ENCODE results near the gene CRYBB1.

The CRYBB1 gene

DNA sequence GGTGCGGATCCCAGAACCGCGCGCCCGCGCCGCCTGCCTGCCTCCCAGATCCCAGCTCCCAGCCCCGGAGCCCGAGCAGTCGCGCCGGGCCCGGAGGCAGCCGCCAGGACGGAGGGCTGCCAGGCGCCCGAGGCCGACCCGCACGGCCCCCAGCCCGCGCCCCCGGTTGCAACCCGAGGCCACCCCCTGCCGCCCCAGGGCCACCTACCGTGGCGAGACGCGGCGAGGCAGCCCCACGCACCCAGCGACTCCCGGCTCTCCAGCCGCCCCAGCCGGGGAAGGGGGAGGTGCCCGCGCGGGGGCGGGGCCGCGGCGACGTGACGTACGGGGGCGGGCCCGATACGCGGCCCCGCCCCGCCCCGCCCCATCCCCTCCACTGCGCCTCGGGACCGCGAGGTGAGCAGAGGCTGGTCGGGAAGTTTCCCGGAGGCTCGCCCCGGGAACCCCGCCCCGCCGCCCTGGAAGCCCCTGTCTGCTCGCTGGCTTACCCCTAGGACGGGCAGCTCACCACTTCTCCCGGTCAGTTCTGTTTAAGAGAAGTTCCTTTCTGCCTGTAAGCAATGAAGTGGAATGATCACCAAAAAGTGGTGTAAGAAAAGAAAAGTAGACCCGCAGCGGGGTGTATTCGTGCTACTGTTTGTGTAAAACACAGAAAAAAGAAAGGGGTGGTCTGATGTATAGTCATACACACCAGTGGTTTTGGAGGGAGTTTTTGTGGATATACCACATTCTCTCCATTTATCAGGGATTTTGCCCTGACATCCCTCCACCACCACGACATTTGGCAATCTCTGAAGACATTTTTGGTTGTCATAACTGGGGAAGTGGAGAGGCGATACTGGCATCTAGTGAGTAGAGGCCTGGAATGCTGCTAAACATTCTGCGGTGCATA, 27.7 kb downstream of the CRYBB1 start, which contains the start of gene TPST2:
Gene TPST2, minus strand, starts transcription at position 288 of the 892 bp plus-strand sequence. CDS start 48,502 bp downstream, outside the sequence.
- peak; percentile 62 for TF ChIP-seq POLR2AphosphoS5 (IDR thresholded peaks at IDR 0.05; ENCODE audit: low read depth, low read length)
- peak; percentile 69; the same call in 1 of the 2 replicates for TF ChIP-seq SIN3A (IDR thresholded peaks at IDR 0.05; ENCODE audit: borderline replicate concordance, insufficient read depth, low read length)
- TF ChIP-seq, protein P1, sequence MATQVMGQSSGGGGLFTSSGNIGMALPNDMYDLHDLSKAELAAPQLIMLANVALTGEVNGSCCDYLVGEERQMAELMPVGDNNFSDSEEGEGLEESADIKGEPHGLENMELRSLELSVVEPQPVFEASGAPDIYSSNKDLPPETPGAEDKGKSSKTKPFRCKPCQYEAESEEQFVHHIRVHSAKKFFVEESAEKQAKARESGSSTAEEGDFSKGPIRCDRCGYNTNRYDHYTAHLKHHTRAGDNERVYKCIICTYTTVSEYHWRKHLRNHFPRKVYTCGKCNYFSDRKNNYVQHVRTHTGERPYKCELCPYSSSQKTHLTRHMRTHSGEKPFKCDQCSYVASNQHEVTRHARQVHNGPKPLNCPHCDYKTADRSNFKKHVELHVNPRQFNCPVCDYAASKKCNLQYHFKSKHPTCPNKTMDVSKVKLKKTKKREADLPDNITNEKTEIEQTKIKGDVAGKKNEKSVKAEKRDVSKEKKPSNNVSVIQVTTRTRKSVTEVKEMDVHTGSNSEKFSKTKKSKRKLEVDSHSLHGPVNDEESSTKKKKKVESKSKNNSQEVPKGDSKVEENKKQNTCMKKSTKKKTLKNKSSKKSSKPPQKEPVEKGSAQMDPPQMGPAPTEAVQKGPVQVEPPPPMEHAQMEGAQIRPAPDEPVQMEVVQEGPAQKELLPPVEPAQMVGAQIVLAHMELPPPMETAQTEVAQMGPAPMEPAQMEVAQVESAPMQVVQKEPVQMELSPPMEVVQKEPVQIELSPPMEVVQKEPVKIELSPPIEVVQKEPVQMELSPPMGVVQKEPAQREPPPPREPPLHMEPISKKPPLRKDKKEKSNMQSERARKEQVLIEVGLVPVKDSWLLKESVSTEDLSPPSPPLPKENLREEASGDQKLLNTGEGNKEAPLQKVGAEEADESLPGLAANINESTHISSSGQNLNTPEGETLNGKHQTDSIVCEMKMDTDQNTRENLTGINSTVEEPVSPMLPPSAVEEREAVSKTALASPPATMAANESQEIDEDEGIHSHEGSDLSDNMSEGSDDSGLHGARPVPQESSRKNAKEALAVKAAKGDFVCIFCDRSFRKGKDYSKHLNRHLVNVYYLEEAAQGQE (IDR thresholded peaks at IDR 0.05; ENCODE audit: insufficient read depth in 1 of 2, low read depth in 2 of 2, low read length in 2 of 2) = no peak
- TF ChIP-seq TAF1 (IDR thresholded peaks at IDR 0.05; ENCODE audit: borderline replicate concordance, insufficient read depth, low read length) = no peak
- peak; percentile 47 for TF ChIP-seq FOXP2 (optimal IDR thresholded peaks at IDR 0.05; ENCODE audit: borderline replicate concordance, extremely low read depth, extremely low read length, insufficient read depth)

DNA sequence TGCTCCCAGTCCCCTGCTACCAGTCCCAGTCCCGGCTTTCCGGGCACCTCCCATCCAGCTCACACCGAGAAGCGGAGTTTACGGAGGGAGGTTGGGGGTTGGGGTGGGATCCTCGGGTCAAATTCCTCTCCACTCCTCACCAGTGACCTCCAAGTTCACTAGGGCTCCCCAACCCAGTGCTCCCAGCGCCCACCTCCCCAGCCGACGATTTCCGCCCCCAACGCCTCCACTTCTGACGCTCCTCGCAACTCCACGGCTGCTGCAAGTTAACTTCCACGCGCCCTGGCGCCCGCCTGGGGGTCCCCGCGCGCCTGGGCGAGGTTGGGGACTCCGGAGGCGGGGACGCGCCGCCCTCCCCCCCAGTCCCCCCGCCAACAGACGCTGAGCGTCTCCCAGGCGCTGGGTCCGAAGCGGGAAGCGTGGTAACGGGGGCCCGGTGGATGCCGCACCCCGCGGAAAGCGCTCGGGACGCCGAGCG, 28.4 kb downstream of the CRYBB1 start:
- TF ChIP-seq, protein P1 (IDR thresholded peaks at IDR 0.05; ENCODE audit: insufficient read depth in 1 of 2, low read depth in 2 of 2, low read length in 2 of 2) = no peak
- TF ChIP-seq SIN3A (IDR thresholded peaks at IDR 0.05; ENCODE audit: borderline replicate concordance, insufficient read depth, low read length) = no peak
- TF ChIP-seq POLR2AphosphoS5 (IDR thresholded peaks at IDR 0.05; ENCODE audit: low read depth, low read length) = no peak
- TF ChIP-seq FOXP2 (optimal IDR thresholded peaks at IDR 0.05; ENCODE audit: borderline replicate concordance, extremely low read depth, extremely low read length, insufficient read depth) = no peak

DNA sequence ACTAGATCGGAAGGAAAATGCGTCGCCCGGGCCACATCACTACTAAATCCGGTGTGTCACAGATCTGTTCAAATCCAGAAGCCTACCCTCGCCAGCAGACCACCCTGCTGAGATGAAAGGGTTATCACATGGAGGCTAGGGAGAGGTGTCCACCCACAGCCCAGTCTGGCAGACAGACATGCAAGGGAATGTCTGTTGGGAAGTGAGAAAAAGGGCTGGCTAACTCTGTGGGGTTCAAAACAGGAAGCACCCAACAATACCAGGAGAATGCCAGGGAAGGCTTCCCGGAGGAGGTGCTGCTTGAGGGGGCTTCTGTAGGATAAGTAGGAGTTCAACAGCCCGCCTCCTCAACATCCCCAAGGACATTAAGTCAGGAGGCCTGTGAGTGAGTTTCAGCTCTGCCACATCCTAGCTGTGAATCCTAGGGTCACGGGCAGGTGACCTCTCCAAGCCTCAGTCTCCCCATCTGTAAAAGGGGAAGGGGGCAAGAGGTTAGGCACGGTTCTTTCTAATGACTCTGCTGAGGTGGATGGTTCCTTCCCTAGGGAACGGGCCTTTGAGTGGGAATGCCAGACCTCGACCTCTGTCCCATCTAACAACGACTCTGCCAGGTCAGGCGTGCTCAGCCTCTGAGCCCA, 29.0 kb downstream of the CRYBB1 start:
- no peak for TF ChIP-seq TAF1 (IDR thresholded peaks at IDR 0.05; ENCODE audit: borderline replicate concordance, insufficient read depth, low read length)
- TF ChIP-seq FOXP2 (optimal IDR thresholded peaks at IDR 0.05; ENCODE audit: borderline replicate concordance, extremely low read depth, extremely low read length, insufficient read depth) = no peak
- no peak for TF ChIP-seq SIN3A (IDR thresholded peaks at IDR 0.05; ENCODE audit: borderline replicate concordance, insufficient read depth, low read length)
- TF ChIP-seq, protein P1 (IDR thresholded peaks at IDR 0.05; ENCODE audit: insufficient read depth in 1 of 2, low read depth in 2 of 2, low read length in 2 of 2) = no peak
- TF ChIP-seq POLR2AphosphoS5 (IDR thresholded peaks at IDR 0.05; ENCODE audit: low read depth, low read length) = no peak

DNA sequence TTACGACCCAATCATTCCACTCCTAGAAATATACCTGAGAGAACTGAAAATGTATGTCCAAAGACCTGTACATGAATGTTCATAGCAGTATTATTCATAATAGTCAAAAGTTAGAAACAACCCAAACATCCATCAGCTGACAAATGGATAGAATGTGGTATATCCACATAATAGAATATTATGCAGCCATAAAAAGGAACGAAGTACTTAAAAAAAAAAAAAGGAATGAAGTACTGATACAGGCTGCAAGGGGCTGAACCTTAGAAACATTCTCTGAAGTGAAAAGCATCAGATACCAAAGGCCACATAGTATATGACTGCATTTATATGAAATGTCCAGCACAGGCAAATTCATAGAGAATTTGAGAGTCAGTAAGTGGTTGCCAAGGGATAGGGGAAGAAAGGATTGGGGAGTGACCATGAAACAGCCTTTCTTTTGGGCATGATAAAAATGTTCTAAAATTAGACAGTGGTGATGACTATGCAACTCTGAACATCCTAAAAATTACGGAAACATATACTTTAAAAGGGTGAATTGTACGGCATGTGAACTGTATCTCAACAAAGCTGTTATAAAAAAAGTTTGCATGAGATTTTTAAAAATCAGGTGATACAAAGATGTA, 29.7 kb downstream of the CRYBB1 start:
- TF ChIP-seq FOXP2 (optimal IDR thresholded peaks at IDR 0.05; ENCODE audit: borderline replicate concordance, extremely low read depth, extremely low read length, insufficient read depth) = no peak
- TF ChIP-seq TAF1 (IDR thresholded peaks at IDR 0.05; ENCODE audit: borderline replicate concordance, insufficient read depth, low read length) = no peak
- TF ChIP-seq POLR2AphosphoS5 (IDR thresholded peaks at IDR 0.05; ENCODE audit: low read depth, low read length) = no peak
- TF ChIP-seq, protein P1 (IDR thresholded peaks at IDR 0.05; ENCODE audit: insufficient read depth in 1 of 2, low read depth in 2 of 2, low read length in 2 of 2) = no peak
- TF ChIP-seq SIN3A (IDR thresholded peaks at IDR 0.05; ENCODE audit: borderline replicate concordance, insufficient read depth, low read length) = no peak

Measured in PFSK-1 (cell line).